SJSA1 (cell line): ENCODE results near the gene TEX28. TPM values are rescaled to one million over a fixed set of nuclear protein-coding genes. Genes with fewer than 3 reads are reported as not detected.
"Not testable (repeated sequence)": the region's sequence is repeated elsewhere in the genome, so short reads cannot be mapped to it uniquely, and the experiment has no call there.

Experiments
- DNase-seq, 2 experiments: peaks; one replicate each; pipeline ENCODE4 v3.0.0-alpha.2; 2015 to 2020; ENCODE audit warnings: low spot score in 2 of 2, low read depth in 1 of 2
- H3K27ac ChIP-seq: fragments of 250-450 bp; sonication (Bioruptor Pico); 2 replicates; pipeline ENCODE4 v1.5.1; 2020; ENCODE audit warnings: mild to moderate bottlenecking, moderate library complexity
- H3K27me3 ChIP-seq: fragments of 250-450 bp; sonication (Bioruptor Pico); replicated peaks from 2 replicates; pipeline ENCODE4 v1.5.1; 2020; ENCODE audit warnings: mild to moderate bottlenecking, moderate library complexity
- H3K36me3 ChIP-seq: fragments of 250-450 bp; sonication (Bioruptor Pico); 2 replicates; pipeline ENCODE4 v1.5.1; 2020; ENCODE audit warnings: mild to moderate bottlenecking
- H3K4me1 ChIP-seq: fragments of 250-450 bp; sonication (Bioruptor Pico); replicated peaks from 2 replicates; pipeline ENCODE4 v1.6.1; 2021; ENCODE audit warnings: mild to moderate bottlenecking
- H3K4me3 ChIP-seq: fragments of 250-450 bp; sonication (Bioruptor Pico); 2 replicates; pipeline ENCODE4 v1.5.1; 2020; ENCODE audit warnings: mild to moderate bottlenecking
- H3K9me3 ChIP-seq: fragments of 250-450 bp; sonication (Bioruptor Pico); replicated peaks from 2 replicates; pipeline ENCODE4 v1.5.1; 2020; ENCODE audit warnings: mild to moderate bottlenecking
- total RNA-seq: library from RNA; depleted of rRNA; stranded (reverse); fragments of >200 nt; shearing (Covaris generic); gene quantifications from 2 replicates; pipeline ENCODE4 v1.2.3, GENCODE V29; 2014; rRNA removed

Gene TEX28
- total RNA-seq, 1 experiment from 2014 or later, result not detected

DNA sequence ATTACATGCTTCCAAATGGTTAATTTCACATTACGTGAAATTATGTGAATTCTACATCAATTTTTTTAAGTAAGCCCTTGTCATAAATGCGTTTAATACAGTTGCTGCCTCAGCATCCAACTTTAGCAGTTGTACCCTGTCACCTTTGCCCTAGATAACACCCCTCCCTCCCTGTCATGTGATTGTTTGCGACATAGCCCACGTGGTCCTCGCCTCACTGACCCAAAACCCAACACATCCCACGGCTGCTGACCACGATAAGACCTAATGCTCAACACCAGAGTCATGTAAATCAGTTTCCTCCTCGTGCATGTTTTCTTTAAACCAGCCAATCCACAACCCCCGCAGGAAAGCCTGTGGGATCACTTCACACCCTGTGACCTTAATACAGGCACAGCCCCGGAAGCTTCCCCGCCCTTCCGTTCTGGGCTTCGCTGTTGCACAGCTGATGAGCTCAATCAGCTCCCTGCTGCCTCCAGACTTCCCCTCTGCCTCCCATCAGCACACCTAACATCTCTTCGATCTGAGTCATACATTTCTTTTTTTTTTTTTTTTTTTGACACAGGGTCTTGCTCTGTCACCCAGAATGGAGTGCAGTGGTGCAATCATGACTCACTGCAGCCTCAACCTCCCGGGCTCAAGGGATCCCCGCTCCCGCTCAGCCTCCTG, 47.4 kb downstream of the TEX28 start:
- H3K27me3 ChIP-seq, DNase-seq, H3K4me3 ChIP-seq, H3K9me3 ChIP-seq, H3K4me1 ChIP-seq, H3K27ac ChIP-seq, H3K36me3 ChIP-seq: not testable (repeated sequence)

DNA sequence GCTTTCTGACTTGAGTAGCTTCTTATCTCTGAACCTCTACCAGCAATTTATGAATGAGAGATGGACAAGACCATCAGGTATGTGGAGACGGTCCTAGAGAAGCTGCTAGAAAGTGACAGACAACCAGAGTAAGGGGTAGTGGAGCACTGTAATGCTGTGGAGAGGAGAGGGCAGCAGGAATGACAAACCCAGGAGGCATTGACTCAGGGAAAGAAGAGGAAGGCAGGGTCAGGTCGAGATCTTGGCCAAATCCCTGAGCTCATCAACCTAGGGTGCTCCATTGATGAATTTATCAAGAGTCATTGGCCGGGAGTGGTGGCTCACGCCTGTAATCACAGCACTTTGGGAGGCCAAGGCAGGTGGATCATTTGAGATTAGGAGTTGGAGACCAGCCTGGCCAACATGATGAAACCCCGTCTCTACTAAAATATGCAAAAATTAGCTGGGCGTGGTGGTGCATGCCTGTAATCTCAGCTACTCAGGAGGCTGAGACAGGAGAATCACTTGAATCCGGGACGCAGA, 54.9 kb downstream of the TEX28 start:
- H3K9me3 ChIP-seq, H3K27ac ChIP-seq, H3K27me3 ChIP-seq, H3K4me3 ChIP-seq, H3K4me1 ChIP-seq, H3K36me3 ChIP-seq: not testable (repeated sequence)
- peak in 1 of 2 experiments; percentile 27 for DNase-seq

DNA sequence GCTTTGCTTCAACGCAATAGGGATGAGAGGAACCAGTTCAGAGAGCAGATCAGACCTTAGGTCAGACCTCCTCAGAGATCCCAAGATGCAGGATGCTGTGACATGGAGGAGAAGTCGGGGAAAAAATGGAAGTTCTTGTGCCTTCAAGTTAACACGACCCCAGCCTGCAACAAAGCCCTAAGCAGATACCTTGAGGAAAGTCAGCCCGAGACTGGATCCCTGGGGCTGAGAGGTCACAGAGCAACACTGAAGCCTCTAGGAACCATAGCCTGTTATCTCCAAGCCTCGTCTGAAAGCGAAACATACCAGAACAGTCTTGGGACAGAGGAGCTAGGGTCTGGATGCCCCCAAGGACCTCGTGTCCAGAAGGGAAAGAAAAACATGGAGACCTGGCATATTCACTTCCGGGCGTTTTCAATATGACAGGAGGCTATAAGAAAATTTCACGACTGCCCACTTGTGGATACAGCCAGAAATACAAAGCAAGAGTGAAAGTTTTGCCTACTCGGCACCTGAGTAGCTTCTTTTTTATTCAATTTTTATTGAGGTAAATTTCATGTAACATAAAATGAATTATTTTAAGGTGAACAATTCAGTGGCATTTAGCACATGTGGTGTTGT, 55.9 kb downstream of the TEX28 start:
- H3K27ac ChIP-seq, H3K4me3 ChIP-seq, H3K36me3 ChIP-seq, H3K27me3 ChIP-seq, H3K9me3 ChIP-seq, H3K4me1 ChIP-seq: not testable (repeated sequence)
- DNase-seq, result peak in 1 of 2 experiments; percentile 6

- not testable (repeated sequence) for H3K27ac ChIP-seq, DNase-seq, H3K9me3 ChIP-seq, H3K27me3 ChIP-seq, H3K4me1 ChIP-seq, H3K36me3 ChIP-seq, H3K4me3 ChIP-seq
These were observed 61.3 kb downstream of the TEX28 start for GRCh38 chrX:154233620-154234019.

DNA sequence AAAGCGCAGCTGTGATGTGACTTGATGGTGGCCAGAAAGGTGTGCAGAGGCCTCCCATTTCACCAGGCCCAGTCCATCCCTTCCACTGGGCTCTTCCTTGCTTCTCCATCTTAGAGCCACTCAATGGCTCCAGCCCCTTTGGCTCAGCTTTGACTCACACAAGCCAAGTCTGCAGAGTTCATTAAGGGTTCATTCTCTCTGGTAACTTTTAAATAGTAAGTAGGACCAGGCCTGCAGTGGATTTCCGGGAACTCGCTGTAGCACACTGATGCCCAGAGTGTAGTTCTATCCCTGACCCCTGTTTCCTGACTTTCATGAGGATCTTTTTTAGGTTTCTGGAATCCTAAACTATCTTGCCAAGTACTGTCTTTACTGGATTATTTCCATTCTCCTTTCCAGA, 63.5 kb downstream of the TEX28 start:
- not testable (repeated sequence) for H3K27me3 ChIP-seq, DNase-seq, H3K4me1 ChIP-seq, H3K27ac ChIP-seq, H3K9me3 ChIP-seq, H3K4me3 ChIP-seq, H3K36me3 ChIP-seq

- not testable (repeated sequence) for H3K4me3 ChIP-seq, H3K27me3 ChIP-seq, H3K9me3 ChIP-seq, DNase-seq, H3K27ac ChIP-seq, H3K4me1 ChIP-seq, H3K36me3 ChIP-seq
These were observed 68.2 kb downstream of the TEX28 start for GRCh38 chrX:154226706-154227105.

- H3K4me3 ChIP-seq, H3K27ac ChIP-seq, H3K36me3 ChIP-seq, DNase-seq, H3K9me3 ChIP-seq, H3K27me3 ChIP-seq, H3K4me1 ChIP-seq: not testable (repeated sequence)
These were observed 69.6 kb downstream of the TEX28 start for GRCh38 chrX:154225292-154225691.

Other genes starting within 250 kb of the TEX28 start
- 20.3 and 26.0 TPM in 2 replicates for gene MECP2, start 197.4 kb downstream of the TEX28 start, total RNA-seq
- not detected in 2 replicates for gene OPN1LW, start 150.9 kb downstream of the TEX28 start, total RNA-seq
- gene OPN1MW, start 112.5 kb downstream of the TEX28 start, total RNA-seq, result not detected in 2 replicates
- gene OPN1MW2, start 75.4 kb downstream of the TEX28 start, total RNA-seq, result not detected in 2 replicates
- gene OPN1MW3, start 37.5 kb downstream of the TEX28 start, total RNA-seq, result not detected in 2 replicates
- gene TKTL1, start 671 bp upstream of the TEX28 start, total RNA-seq, result not detected in 2 replicates
- gene FLNA, start 79.5 kb upstream of the TEX28 start, total RNA-seq, result 918 and 1,686 TPM in 2 replicates
- gene EMD, start 84.2 kb upstream of the TEX28 start, total RNA-seq, result 17.7 and 42.3 TPM in 2 replicates
- gene RPL10, start 103.3 kb upstream of the TEX28 start, total RNA-seq, result 1,843 and 4,201 TPM in 2 replicates
- 30.9 and 41.8 TPM in 2 replicates for gene DNASE1L1, start 114.1 kb upstream of the TEX28 start, total RNA-seq
- 11.3 and 17.7 TPM in 2 replicates for gene TAFAZZIN, start 116.4 kb upstream of the TEX28 start, total RNA-seq
- gene ATP6AP1, start 133.6 kb upstream of the TEX28 start, total RNA-seq, result 62.4 and 67.8 TPM in 2 replicates
- gene GDI1, start 142.0 kb upstream of the TEX28 start, total RNA-seq, result 178 and 208 TPM in 2 replicates
- 54.3 and 70.5 TPM in 2 replicates for gene FAM50A, start 149.0 kb upstream of the TEX28 start, total RNA-seq
- gene PLXNA3, start 163.2 kb upstream of the TEX28 start, total RNA-seq, result 0.32 and 0.47 TPM in 2 replicates
- gene LAGE3, start 184.2 kb upstream of the TEX28 start, total RNA-seq, result 42.5 and 47.7 TPM in 2 replicates
- gene UBL4A, start 191.5 kb upstream of the TEX28 start, total RNA-seq, result 23.7 and 39.1 TPM in 2 replicates
- 10.1 and 19.9 TPM in 2 replicates for gene SLC10A3, start 195.5 kb upstream of the TEX28 start, total RNA-seq
- 19.6 and 28.8 TPM in 2 replicates for gene FAM3A, start 221.1 kb upstream of the TEX28 start, total RNA-seq